ENCODE measurements around the gene NADK.

The NADK gene, protein sequence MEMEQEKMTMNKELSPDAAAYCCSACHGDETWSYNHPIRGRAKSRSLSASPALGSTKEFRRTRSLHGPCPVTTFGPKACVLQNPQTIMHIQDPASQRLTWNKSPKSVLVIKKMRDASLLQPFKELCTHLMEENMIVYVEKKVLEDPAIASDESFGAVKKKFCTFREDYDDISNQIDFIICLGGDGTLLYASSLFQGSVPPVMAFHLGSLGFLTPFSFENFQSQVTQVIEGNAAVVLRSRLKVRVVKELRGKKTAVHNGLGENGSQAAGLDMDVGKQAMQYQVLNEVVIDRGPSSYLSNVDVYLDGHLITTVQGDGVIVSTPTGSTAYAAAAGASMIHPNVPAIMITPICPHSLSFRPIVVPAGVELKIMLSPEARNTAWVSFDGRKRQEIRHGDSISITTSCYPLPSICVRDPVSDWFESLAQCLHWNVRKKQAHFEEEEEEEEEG

DNA sequence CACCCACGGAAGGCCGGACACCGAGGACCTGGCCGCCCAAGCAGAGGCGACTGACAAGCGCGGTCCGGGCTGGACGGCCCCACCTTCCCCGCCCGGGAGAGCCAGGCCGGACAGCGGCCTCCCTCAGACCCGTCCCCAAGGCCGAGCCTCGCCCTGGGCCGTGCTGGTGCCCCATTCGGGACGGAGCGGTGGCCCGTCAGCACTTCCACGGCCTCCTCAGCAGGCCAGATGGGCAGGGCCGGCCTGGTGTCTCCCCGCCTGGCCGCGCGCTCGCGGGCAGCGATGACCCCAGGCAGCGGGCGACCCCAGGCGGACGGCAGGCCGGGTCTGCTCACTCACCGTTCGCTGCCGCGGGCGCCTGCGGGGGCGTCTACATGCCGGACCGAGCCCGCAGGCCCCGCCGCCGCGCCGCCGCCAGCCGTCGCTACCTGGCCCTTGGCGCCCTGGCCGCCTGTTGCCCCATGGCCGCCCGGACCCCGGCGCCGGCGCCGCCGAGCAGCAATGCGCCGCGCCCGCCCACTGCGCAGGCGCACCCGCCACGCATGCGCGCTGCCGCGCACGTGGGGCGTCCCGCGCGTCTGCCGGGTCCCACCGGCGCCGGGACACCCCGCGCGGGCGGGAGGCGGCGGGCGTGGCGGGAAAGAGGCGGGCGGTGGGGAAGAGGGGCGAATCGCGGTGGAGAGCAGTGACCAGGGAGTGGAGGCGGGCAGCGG is at the start of gene NADK:
TSS of gene NADK (minus strand) at position 521 of the 713 bp plus-strand sequence. CDS start 13,064 bp downstream, outside the sequence.
- peak; percentile 42 for DNase-seq

DNA sequence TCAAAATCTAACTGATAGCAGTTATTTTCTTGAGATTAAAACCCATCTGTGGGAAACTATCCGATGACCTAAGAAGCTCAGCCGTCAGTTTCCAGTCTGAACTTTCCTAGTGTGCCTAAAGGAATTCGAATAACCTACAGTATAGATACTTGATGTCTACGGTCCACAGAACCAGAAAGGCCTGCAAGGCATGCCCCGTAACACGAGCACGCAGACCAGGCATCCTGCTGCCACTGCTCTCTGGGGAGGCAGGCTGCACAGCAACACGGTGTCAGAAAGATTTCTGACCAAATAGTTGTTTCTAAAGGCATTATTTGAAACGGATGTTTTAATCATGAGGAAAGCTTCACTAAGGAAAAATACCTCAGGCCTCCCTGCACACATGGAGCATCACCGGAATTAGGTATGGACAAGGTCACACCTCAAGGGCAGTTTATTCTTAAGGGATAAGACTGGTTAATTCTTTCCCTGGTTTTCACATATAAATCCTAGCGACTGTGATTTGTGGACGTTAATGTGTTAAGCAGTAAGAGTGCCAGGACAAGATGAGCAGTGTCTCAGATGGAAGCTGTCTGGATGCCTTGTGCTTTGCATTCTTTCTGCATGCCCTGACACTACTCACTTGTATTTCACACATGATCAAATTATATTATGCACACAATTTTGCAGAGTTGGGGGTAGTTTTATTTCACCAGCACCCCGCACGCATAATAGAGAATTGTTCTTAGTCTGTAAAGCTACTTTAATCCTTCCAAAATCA is 49.0 kb upstream of the NADK start:
- DNase-seq: no peak

DNA sequence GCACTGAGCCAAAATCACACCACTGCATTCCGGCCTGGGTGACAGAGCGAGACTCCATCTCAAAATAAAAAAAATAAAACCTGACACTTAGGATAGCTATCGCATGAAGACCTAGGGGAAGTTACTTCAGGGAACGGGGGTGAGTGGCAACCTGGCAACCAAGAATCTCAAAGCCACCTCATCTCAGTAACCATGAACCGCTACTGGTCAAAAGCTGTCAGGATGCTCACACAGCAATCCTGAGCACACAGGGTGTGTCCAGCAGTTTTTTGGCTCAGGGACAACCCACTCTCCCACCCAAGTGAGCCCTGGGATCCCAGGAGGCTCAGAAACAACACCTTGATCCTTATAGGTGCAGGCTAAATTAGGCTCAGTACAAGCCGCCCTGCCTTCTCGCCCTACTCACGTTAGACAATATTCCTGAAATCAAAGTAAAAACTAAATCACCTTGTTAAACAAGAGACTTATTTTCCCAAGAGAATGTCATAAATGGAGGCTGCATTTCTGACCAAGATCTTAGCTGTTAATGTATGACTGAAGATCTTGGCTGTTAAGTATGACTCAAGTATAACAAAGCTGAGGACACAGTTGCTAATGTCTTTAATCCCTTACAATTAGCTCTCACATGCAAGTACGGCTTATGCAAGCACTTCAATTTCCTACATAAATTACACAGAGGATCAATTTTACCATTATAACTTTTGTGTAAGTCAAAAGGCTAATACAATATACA is 48.3 kb upstream of the NADK start:
- no peak for DNase-seq

DNA sequence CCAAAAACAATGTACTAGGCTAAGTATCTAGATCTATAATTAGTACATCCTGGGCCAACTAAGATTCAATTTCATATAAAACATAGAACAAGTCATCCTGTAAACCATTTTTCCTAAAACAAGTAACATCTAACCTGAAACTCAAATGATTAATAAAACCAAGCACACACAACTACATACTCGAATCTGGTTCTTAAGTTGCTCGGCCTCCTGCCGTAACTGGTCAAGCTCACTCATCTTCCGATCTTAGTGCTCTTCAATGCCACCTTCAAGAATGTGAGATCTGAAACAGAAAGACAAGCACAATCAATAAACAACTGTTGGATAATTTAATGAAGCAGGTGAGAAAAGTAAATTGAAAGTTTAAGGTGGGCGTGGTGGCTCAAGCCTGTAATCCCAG is 46.9 kb upstream of the NADK start:
- no peak for DNase-seq

DNA sequence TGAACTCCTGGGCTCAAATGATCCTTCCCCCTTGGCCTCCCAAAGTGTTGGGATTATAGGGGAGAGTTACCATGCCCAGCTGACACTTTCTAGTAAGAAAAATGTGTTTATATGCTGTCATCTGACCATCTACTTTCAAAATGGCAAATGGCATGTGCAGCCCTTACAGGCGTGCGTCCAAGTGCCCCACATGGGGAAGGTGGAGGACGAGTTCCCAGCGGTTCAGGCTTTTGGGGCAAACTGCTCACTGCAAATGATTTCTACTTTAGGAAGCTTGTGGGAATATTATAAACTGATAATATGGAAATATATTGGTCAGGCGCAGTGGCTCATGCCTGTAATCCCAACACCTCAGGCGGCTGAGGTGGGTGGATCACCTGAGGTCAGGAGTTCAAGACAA is 41.5 kb upstream of the NADK start:
- DNase-seq: no peak

DNA sequence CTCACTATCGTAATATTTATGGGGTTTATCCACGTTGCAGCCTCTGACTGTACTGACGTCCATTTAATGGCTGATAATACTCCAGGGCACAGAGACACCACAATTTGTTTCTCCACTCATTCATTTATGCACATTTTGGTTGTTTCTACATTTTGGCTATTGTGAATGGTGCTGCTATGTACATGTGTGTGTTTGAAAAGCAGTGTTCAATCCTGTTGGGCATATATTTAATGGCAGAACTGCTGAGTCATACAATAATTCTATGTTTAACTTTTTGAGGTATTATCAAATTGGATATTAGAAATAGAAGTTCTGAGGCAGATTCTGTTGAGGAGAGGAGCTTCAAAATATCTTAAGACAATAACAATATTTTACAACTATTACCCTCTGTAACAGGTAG is 39.0 kb upstream of the NADK start:
- no peak for DNase-seq

DNA sequence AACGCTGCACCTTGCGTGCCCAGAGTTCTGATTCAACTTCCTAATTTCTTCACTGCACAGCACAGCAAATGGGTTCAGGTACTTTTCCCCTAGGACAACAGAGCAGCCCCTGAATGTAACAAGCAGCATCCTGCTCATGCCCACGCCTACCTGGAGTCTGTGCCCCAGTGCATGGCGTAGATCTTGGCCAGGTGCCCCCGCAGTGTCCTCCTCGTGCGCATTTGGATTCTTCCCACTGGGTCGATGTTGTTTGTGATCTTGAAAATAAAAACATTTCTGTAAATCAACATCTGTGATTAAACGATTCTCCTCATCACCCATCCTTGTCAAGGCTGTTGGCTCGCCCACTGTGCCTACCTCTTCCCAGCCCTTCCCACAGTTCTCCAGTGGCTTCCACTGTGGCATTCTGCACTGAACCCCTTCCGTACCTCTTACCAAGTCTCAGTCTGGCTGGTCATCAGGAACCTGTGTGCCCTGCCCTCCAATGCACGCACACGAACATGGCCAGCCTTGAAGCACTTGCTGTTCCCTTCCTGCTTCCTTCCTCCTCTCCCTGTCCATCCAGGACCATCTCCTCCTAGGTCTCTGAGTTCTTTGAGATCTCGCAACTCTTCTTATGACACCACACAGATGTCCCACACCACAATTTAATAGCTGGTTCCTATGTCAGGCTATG is 37.5 kb upstream of the NADK start:
- DNase-seq: no peak

DNA sequence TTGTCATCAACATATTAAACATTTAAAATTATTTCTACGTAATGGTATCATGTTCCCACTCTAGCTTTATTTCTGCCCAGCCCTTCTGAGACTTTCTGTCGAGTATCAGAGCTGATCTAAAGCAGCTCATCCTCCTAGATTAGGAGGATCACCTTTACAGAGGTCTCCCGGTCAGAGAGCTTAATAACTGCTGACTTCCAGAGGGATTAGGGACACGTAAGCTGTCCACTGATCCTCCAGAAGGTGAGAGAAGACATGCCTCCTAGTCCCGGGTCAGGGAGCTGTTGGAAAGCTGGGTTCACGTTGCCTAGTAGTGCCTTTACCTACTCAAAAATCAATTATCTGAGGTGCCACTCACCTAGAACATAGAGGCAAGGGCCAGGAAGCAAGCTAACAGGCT is 31.2 kb upstream of the NADK start:
- DNase-seq: no peak

DNA sequence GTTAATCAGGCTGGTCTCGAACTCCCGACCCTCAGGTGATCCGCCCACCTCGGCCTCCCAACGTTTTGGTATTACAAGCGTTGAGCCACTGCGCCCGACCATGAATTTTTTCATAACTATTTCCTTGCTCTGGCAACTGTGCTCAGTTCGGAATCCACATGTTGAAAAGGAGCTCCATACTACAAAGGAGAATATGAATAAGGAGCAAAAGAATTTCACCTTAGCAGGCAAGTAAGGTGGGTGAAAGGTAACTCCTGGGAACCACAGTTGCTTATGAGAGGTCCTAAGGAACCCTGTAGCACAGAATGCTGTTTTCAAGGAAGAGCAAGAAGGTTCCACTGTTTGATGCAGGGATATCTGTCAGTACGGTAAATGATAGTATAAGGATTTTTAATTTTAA is 29.9 kb upstream of the NADK start:
- no peak for DNase-seq

DNA sequence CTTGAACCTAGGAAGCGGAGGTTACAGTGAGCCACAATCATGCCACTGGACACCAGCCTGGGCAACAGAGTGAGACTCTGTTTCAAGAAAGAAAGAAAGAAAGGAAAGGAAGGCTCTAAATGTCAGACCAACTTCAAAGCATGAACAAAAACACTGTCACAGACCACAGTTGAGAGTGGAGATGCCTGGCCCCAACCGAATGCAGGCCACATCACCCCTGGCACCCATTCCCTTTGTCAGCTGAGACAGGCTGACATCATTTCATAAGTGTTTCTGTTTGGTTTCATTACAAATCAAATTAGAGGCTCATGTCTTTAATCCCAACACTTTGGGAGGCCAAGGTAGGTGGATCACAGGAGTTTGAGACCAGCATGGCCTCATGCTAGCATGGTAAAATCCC is 28.6 kb upstream of the NADK start:
- DNase-seq: no peak

DNA sequence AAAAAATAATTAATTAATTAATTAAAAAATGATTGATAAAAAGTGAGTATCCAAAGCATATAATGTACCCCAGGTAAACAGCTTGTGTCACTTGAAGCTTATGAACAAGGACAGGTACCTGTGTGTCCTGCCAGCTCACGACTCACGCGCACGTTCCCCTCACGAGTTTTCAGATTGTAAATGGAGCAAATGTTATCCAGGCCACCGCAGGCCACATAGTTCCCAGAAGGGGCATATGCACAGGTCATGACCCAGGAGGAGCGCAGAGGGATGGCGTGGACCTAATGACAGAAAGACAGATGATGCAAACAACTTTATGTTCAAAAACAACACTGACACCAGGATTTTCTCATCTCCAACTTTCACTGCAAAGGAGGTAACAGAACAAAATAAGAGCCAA is 26.0 kb upstream of the NADK start:
- no peak for DNase-seq

DNA sequence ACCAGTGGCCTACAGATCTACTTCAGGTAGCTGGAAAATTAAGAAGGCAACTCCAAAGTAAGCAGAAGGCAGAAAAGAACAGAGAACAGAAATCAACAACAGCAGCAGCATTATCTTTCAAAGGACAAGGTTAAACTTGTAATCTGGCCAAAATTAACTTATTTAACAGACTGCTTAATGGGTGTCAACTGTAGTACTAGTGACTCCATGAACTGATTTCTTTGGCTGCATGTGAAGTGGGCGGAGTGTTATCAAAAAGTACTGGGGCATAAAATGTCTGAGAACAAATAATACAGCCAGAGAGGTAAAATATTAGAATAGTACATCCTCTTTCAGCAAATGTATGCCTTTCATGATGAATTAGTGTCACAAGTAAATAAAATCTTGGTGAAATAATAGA is 24.6 kb upstream of the NADK start:
- DNase-seq: no peak

DNA sequence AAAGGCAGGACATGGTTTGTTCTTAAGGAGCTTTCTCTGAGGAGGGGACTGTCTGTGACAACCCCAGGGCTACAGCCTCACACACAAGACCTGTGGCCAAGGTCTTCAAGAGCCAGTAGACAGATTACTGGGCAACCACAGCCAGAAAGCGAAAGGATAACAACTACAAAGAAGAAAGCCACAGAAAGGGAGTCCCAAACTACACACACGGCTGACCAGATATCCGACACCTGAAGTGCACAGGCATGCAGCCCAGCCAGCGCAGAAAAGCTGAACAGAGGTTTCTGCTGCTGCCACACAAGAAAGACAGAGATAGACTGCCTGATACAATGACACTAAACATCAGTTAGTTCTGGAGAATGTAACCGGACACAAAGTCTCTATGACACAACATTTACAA is 21.4 kb upstream of the NADK start:
- no peak for DNase-seq

DNA sequence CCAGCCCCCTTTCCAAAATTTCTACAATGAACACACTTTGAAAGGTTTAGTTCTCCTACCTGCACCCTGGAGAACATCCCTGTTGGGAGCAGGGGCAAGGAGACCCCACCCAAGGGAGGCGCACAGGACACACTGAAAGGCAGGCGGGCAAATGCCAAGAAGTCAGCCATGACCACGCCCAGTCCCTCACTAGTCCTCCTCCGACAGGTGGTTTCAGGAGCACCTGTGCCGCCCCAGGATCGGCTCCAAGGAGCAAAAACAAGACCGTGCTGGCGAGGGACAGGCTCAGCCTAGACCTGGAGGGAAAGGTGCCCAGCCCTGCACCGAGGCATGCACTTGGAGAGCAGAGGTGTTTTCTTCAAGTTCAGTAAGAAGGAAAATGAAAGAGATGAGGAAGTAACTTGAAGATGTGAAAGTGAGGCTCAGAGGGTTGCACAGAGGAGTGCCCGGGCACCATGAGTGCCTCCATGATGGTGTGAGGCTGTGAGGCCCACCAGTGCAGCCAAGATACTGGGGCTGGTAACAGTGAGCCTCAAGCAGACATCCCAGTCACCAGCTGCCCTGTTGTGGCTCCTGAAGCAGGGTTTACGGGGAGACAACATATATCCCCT is 19.6 kb upstream of the NADK start:
- no peak for DNase-seq

DNA sequence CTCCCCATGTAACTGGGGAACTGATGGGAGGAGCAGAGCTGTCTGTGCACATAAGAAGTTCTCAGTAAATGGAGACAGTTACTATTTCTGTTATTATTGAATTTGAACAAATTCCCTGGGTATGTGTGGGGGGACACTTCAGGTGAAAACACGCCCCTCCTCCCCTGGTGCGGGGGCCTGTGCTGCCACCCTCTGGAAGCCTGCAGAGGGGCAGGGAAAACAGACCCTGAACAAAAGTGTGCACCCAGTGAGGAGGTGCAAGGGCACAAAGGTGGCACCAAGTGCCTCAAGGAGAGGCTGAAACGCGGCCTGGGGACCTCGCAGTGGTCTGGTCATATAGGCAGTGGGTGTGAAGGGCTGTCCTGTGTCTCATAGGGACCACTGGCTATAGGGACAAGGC is 18.2 kb upstream of the NADK start:
- no peak for DNase-seq

DNA sequence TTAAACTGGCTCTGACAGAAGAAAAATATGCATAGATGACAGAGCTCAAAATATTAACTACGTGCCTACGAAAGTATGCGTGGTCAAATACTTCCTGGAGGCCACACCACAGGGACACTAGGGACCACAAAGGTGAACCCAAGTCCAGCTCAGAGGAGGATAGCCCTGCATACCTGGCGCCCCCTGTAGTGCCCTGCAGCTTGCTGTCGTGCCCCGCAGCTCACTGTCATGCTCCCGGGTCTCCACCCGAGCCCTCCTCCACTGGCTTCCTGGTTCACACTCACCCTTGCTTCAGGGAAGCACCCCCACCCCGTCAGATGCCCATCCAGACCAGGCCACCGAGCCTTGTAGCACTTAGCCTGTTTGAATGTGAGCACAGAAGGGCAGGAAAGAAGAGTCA is 16.7 kb upstream of the NADK start:
- no peak for DNase-seq

DNA sequence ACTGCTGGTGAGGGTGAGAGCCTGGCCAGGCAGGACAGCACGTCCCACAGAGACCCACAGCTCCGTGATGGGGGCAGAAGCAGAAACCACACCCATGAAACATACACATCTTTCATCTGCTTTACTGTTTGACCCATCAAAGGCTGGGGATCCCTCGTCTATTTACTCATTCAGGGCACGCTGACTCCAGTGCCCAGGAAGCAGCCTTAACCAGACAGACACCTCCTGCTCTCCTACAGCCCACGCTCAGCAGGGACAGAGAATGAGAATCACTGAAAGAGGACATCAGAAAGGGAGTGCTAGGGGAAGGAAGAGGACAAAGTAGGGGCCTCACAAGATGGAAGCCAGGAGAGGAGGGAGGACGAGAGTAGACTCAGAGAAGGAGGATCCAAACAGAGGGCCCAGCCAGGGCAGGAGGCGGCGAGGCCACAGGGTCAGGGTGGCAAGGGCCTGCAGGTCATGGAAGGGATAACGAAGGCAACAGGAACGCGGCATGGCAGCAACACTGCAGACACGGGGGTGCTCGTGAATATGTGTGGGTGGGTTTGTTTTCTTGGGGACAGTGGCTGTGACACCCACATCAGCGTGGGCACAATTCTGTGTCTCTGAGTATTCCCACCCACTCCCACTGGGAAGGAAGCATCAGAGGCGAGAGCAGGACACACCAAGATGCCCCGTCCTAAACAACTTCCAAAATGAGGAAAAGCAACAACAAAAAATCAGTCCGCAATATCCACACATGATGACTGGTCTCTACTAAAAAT is 15.4 kb upstream of the NADK start:
- DNase-seq: no peak

DNA sequence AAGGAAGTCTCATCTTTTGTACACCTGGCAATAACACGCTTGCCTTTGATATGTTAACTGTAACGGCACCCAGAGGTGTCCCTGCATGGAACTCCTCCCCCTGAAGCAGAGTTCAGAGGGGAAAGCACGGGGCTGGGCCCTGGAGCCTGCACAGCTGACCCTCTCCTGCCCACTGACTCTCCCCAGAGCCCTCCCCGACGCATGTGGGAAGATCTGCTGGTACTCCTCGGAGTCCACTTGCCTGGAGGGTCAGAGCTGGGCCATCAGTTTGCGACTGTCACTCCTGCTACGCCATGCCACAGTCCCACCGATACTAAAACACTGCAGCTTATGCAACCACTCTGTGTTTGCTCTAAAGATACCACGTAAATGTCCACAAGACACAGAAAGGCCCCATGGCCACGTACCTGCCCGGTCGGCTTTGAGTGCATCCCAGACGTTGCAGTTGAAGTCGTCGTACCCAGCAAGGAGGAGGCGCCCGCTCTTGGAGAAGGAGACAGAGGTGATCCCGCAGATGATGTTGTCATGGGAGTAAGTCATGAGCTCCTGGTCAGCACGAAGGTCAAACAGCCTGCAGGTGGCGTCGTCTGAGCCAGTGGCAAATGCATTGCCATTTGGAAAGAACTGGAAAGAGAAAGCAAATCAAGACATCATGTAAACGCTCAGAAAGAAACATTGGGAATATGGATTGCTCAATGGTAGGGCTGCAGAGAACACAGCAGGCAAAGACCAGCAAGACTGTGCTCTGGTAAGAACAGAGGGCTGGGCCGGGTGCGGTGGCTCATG is 10.6 kb upstream of the NADK start:
- DNase-seq: no peak

DNA sequence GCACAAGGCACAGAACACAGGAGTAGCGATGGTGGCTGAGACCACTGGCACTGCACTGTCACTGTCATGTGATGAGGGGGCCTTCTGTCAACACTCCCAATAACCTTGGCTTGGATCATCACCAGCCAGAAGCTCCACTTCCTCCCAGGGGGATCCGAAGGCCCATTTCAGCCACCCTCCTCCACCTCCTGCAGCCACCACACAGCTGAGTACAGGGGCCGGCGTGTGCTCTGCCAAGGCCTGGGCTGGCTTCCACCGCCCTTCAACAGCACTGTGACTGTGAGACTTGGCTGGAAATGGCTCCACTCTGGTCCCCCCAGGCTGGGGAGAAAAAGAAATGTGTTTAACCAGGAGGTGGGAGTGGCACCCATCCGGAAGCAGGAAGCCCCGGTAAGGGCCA is 9.9 kb upstream of the NADK start:
- DNase-seq: no peak

DNA sequence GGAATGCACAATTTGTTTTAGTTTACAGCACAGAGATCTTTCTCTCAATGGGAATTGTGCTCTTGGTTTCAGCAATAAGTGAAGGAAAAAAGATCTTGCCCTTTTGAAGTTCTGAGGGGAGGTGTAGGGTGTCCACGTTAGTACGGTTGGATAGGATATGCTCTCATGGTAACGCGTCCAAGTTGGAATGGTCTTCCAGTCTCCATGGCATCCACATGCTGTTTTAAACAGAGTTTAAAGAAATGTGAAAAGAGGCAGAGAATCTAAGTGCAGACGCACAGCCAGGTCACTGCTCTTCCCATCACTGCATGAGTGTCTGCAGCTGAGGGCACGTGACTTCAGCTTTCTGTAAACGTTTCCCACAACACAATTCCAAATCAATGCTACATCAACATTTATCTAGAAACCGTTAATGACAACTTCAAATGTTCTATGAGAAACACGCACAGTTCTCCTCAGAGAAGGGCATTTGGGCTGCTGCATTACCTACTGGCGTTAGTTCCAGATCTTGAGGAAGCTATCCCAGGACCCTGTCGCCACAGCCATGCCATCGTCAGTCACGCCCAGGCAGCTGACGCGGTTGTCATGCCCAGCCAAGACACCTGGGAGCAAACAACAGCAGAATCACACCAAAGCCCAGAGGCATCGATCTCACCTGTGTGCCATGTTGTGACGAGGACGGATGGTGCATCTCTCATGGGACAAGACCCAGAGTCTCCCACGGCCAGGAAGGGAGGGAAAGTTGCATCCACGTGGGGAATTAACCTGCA is 8.8 kb upstream of the NADK start:
- no peak for DNase-seq

Data from DMS79 treated with DMSO at 0.1 percent for 48 hours (cell line).